Mucosa of stomach (tissue), 1 donor: Measurements from ENCODE around the gene MLNR.

Experiments
- H3K27me3 ChIP-seq: one replicate; pipeline ENCODE4 v1.7.0; 2013; ENCODE audit warnings: mild to moderate bottlenecking, low read length; ENCODE audit not compliant: control insufficient read depth, insufficient read depth
- H3K36me3 ChIP-seq: one replicate; pipeline ENCODE4 v1.7.0; 2013; ENCODE audit warnings: low read length; ENCODE audit not compliant: control insufficient read depth, insufficient read depth
- H3K4me1 ChIP-seq: one replicate; pipeline ENCODE4 v1.7.0; 2013; ENCODE audit warnings: mild to moderate bottlenecking, low read length; ENCODE audit not compliant: control insufficient read depth, insufficient read depth
- H3K4me3 ChIP-seq: one replicate; pipeline ENCODE4 v1.7.0; 2013; ENCODE audit warnings: low read length
- H3K9ac ChIP-seq: one replicate; pipeline ENCODE4 v1.7.0; 2013; ENCODE audit warnings: mild to moderate bottlenecking, low read length, moderate library complexity
- H3K9me3 ChIP-seq: one replicate; pipeline ENCODE4 v1.7.0; 2013; ENCODE audit warnings: mild to moderate bottlenecking, low read length, moderate library complexity; ENCODE audit not compliant: control insufficient read depth
- donor health status: Pancreatic carcinoma.

The MLNR gene, protein sequence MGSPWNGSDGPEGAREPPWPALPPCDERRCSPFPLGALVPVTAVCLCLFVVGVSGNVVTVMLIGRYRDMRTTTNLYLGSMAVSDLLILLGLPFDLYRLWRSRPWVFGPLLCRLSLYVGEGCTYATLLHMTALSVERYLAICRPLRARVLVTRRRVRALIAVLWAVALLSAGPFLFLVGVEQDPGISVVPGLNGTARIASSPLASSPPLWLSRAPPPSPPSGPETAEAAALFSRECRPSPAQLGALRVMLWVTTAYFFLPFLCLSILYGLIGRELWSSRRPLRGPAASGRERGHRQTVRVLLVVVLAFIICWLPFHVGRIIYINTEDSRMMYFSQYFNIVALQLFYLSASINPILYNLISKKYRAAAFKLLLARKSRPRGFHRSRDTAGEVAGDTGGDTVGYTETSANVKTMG

DNA sequence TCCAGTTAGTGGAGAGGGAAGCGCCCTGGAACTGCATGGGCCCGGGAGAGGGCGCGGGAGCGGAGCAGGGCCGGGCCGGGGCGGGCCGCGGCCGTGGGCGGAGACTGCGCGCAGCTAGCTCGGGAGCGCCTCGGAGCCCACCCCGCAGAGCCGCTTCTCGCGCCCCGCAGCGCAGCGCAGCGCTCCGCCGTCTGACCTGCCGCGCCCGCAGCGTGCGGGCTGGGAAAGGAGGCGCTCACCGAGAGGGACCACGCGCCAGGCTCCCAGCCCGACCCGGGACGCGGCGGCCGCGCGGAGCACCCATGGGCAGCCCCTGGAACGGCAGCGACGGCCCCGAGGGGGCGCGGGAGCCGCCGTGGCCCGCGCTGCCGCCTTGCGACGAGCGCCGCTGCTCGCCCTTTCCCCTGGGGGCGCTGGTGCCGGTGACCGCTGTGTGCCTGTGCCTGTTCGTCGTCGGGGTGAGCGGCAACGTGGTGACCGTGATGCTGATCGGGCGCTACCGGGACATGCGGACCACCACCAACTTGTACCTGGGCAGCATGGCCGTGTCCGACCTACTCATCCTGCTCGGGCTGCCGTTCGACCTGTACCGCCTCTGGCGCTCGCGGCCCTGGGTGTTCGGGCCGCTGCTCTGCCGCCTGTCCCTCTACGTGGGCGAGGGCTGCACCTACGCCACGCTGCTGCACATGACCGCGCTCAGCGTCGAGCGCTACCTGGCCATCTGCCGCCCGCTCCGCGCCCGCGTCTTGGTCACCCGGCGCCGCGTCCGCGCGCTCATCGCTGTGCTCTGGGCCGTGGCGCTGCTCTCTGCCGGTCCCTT lies at the start of gene MLNR:
TSS of gene MLNR (plus strand) at position 303 of the 820 bp plus-strand sequence. CDS start at position 303, 0 bp downstream.
- H3K9me3 ChIP-seq: no peaks in the 10 kb centered on the region
- H3K4me3 ChIP-seq: peak within 1 kb of the TSS; percentile 17
- no peaks in the 10 kb centered on the region for H3K36me3 ChIP-seq
- H3K4me1 ChIP-seq: peaks cover 26% of the 10 kb centered on the region
- H3K27me3 ChIP-seq: peaks cover 33% of the 10 kb centered on the region
- no peak within 1 kb of the TSS for H3K9ac ChIP-seq

- H3K36me3 ChIP-seq: no peaks in the 10 kb centered on the region
- H3K9ac ChIP-seq: no peak overlapping the region
- H3K4me1 ChIP-seq: no peaks in the 10 kb centered on the region
- H3K9me3 ChIP-seq: no peaks in the 10 kb centered on the region
- no peak overlapping the region for H3K4me3 ChIP-seq
- H3K27me3 ChIP-seq: no peaks in the 10 kb centered on the region
These were observed 48.8 kb upstream of the MLNR start for GRCh38 chr13:49171359-49171758.

DNA sequence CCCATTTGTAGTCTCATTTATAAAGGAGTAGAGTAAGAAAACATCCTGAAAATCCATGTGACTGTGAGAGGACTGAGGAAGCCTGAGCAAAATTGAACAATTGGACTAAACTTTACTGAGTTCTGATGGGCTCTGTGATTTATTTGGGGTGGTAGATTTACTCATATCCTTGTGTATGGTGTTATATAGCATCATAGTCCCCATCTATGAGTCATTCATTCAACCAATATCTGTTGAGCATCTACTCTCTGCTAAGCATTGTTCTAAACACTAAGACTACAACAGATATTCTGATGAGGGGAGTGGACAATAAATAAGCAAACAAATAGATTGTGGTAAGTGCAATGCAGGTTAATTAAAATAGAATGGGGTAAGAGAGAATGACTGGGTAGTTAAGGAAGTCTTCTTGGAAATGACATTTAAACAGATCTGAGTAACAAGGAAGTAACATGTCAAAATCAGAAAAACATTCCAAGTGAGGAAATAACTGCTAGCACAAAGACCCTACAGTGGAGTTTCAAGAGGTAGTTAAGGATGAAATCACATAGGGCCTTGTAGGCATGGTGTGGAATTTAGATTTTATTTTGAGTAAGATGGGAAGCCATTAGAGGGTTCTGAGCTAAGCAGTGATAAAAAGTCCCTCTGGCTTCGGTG lies 36.3 kb upstream of the MLNR start:
- no peaks in the 10 kb centered on the region for H3K4me1 ChIP-seq
- H3K9ac ChIP-seq: no peak overlapping the region
- H3K36me3 ChIP-seq: no peaks in the 10 kb centered on the region
- no peak overlapping the region for H3K4me3 ChIP-seq
- no peaks in the 10 kb centered on the region for H3K27me3 ChIP-seq
- no peaks in the 10 kb centered on the region for H3K9me3 ChIP-seq

- H3K9me3 ChIP-seq: no peaks in the 10 kb centered on the region
- no peak overlapping the region for H3K4me3 ChIP-seq
- no peak overlapping the region for H3K9ac ChIP-seq
- H3K4me1 ChIP-seq: no peaks in the 10 kb centered on the region
- no peaks in the 10 kb centered on the region for H3K27me3 ChIP-seq
- H3K36me3 ChIP-seq: no peaks in the 10 kb centered on the region
These were observed 35.5 kb upstream of the MLNR start for GRCh38 chr13:49184621-49185020.

- Histone ChIP-seq H3K36me3 (no peaks in the 10 kb centered on the region), H3K9me3 (no peaks in the 10 kb centered on the region), H3K9ac (no peak overlapping the region), H3K4me1 (no peaks in the 10 kb centered on the region), H3K4me3 (no peak overlapping the region), H3K27me3 (no peaks in the 10 kb centered on the region)
These were observed 34.9 kb upstream of the MLNR start for GRCh38 chr13:49185264-49185663.

- Histone ChIP-seq H3K9ac (no peak overlapping the region), H3K9me3 (no peaks in the 10 kb centered on the region), H3K36me3 (no peaks in the 10 kb centered on the region), H3K4me3 (no peak overlapping the region), H3K4me1 (no peaks in the 10 kb centered on the region), H3K27me3 (no peaks in the 10 kb centered on the region)
These were observed 29.2 kb upstream of the MLNR start for GRCh38 chr13:49190901-49191300.

- Histone ChIP-seq H3K36me3 (peaks cover 6% of the 10 kb centered on the region), H3K4me1 (no peaks in the 10 kb centered on the region)
These were observed 13.5 kb upstream of the MLNR start for GRCh38 chr13:49206641-49207040.

GRCh38 chr13:49208619-49209018 lies 11.5 kb upstream of the MLNR start:
- no peak overlapping the region for H3K4me3 ChIP-seq
- peaks cover 6% of the 10 kb centered on the region for H3K36me3 ChIP-seq
- no peaks in the 10 kb centered on the region for H3K4me1 ChIP-seq
- H3K27me3 ChIP-seq: no peaks in the 10 kb centered on the region
- H3K9me3 ChIP-seq: no peaks in the 10 kb centered on the region
- no peak overlapping the region for H3K9ac ChIP-seq

More at GRCh38 chr13:49206641-49207040, 13.5 kb upstream of the MLNR start:
- no peaks in the 10 kb centered on the region for H3K9me3 ChIP-seq
- H3K4me3 ChIP-seq: no peak overlapping the region
- no peak overlapping the region for H3K9ac ChIP-seq
- H3K27me3 ChIP-seq: no peaks in the 10 kb centered on the region

- H3K9me3 ChIP-seq: no peaks in the 10 kb centered on the region
- H3K36me3 ChIP-seq: no peaks in the 10 kb centered on the region
- no peak overlapping the region for H3K4me3 ChIP-seq
- H3K9ac ChIP-seq: no peak overlapping the region
- no peaks in the 10 kb centered on the region for H3K27me3 ChIP-seq
- no peaks in the 10 kb centered on the region for H3K4me1 ChIP-seq
These were observed 10.0 kb upstream of the MLNR start for GRCh38 chr13:49210114-49210513.

DNA sequence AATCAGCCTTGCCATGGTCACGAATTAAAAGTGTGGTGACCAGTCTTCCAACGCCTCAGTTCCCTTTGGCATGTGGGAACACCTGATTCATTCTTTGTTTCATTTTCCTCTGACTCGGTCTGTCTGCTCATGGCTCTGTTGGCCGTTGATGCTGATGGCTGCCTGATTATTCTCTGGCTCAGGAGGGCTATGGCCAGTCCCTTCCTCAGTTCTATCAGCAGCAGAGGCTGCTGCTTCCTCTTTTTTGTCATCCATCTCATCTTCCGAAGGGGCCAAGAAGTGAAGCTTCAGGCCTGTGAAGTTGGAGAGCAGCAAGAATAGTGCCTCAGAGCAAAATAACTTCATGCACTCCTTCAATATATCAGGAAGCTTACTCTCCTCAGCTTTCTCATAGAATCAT lies 9.5 kb upstream of the MLNR start:
- no peak overlapping the region for H3K9ac ChIP-seq
- no peaks in the 10 kb centered on the region for H3K27me3 ChIP-seq
- H3K9me3 ChIP-seq: no peaks in the 10 kb centered on the region
- H3K4me1 ChIP-seq: no peaks in the 10 kb centered on the region
- H3K4me3 ChIP-seq: no peak overlapping the region
- no peaks in the 10 kb centered on the region for H3K36me3 ChIP-seq

GRCh38 chr13:49213539-49213938 lies 6.6 kb upstream of the MLNR start:
- H3K36me3 ChIP-seq: no peaks in the 10 kb centered on the region
- H3K4me3 ChIP-seq: no peak overlapping the region
- H3K4me1 ChIP-seq: peaks cover 17% of the 10 kb centered on the region
- no peaks in the 10 kb centered on the region for H3K9me3 ChIP-seq
- no peak overlapping the region for H3K9ac ChIP-seq
- H3K27me3 ChIP-seq: no peaks in the 10 kb centered on the region
